ENCODE measurements around the gene RMND5A.

RMND5A gene

GRCh38 chr2:86768189-86768949 lies 48.3 kb downstream of the RMND5A start:
- no peak for DNase-seq

GRCh38 chr2:86769838-86770237 lies 49.7 kb downstream of the RMND5A start:
- no peak for DNase-seq

DNA sequence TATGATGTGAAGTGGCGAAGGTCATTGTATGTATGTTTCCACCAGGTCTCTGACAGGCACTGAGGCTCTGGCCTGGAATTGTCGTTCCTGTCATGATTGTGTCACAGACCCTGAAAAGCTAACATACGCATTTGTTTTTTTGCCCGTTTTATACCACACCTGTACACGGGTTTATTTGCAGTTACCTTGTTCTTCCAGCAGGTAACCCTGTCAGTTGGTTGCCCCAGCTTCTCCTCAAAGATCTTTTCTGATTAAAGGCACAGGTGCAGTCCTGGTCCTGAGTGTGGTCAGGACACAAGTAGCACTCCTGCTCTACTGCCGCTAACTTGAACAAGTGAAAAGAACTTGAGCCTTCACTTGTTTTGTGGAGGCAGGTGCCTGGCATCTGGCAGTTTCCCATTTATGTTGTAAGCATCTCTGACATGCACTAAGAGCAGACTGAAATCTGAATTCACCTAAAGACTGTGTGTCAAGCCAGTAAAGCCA lies 50.8 kb downstream of the RMND5A start:
- no peak for DNase-seq

- no peak for DNase-seq
Measured at GRCh38 chr2:86772611-86773010, 52.5 kb downstream of the RMND5A start.

DNA sequence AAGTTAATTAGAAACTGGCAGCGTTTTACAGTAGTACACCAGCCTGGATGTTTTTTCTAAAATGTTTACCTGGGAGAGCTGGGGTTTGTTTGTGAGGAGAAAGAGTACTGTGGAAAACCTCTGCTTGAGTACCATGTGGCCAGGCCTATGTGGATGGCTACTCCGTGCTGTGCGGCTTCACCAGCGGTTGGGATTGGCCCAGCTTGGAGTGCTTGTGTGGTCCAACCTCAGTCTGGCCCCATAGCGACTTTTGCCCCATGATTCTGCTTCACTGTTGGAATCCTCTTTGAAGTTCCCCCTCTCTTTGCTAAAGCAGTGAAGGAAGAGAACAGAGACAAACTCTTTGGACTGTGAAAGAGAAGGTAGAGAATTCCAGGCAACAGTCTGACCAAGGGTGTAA lies 54.8 kb downstream of the RMND5A start:
- no peak for DNase-seq

- no peak for DNase-seq
Measured at GRCh38 chr2:86775338-86775737, 55.2 kb downstream of the RMND5A start.

DNA sequence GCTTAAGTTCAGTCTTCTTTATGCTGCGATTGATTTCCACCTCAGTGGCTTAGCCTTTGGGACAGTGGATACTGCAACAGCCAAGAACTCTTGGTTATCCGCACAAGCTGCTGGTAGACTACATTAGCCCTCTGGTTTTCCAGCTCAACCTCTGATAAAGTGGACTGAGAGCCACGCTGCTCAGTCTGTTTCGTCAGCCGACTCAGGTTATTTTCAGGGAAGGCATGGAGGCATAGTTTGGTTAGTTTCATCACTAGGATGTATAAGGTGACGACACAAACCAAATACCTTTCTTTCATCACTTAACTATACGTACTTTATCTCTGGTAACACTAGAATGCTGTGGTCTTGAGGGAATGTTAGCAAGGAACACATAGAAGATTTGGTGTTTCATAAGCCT lies 56.4 kb downstream of the RMND5A start:
- DNase-seq, result no peak

- DNase-seq, result no peak
Measured at GRCh38 chr2:86778957-86779356, 58.9 kb downstream of the RMND5A start.

DNA sequence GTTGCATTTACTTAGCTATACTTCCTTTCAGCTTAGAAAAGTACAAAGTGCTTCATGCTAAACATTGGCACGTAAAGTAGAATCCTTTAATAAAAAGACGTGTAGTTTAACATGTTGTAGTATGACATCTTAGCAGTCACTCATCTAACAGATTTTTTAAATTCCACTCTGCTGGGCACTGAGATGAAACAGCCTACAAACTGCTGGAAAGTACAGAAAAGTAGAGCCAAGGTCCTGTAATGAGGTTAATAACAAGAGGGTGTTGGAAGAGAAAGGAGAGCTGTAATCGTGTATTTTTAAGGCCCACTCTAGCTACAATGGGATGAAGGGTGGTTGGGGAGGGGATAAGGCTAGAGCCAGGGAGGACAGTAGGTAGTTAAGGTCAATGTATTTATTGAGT lies 59.9 kb downstream of the RMND5A start:
- DNase-seq, result no peak

- DNase-seq, result no peak
Measured at GRCh38 chr2:86781363-86781762, 61.3 kb downstream of the RMND5A start.

- DNase-seq, result no peak
Measured at GRCh38 chr2:86782748-86783147, 62.7 kb downstream of the RMND5A start.

GRCh38 chr2:86783615-86784339 lies 63.7 kb downstream of the RMND5A start:
- no peak for DNase-seq

DNA sequence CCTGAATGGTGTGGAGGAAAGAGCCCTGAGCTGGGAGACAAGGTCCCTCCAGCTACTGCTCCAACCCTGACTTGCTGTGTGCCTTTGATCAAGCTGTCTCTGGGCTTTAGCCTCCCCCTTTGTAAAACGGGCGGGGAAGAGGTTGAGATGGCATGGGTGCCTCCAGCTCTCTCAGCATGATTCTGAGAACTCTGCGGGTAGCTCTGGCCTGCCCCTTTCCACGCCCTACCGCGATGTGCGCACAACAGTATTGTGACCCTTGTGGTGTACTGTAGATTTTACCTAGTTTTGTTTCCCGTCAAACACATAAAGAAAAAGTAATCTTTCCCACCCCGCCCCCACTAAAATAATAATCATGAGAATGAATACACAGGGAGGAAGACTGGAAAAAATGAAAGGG lies 65.4 kb downstream of the RMND5A start:
- DNase-seq, result no peak

DNA sequence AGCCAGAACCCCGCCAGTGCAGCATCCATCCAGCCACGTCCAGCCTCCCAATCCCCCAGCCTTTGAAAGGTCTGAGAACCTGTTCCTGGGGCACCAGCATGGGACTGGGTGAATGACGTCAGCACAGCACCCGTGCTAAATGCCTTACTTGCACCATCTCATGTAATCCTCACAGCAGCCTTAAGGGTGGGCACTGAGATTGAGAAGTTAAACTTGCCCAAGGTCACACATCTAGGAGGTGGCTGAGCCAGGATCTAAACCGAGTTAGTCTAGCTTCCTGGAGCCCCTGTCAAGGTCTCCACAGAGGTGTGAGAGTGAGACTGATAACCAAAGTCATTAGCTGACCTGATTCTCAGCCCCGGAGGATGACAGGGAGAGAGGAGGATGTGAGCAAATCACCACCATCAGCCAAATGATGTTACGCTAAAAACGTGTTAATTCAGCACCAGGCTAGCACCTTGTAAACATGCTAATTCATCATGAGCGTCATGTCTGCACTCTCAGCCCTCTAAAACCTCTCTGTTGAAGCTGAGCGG lies 66.0 kb downstream of the RMND5A start:
- no peak for DNase-seq

GRCh38 chr2:86787736-86788135 lies 67.6 kb downstream of the RMND5A start:
- no peak for DNase-seq

GRCh38 chr2:86788165-86788564 lies 68.1 kb downstream of the RMND5A start:
- DNase-seq, result no peak

- no peak for DNase-seq
Measured at GRCh38 chr2:86788881-86789686, 69.0 kb downstream of the RMND5A start.

DNA sequence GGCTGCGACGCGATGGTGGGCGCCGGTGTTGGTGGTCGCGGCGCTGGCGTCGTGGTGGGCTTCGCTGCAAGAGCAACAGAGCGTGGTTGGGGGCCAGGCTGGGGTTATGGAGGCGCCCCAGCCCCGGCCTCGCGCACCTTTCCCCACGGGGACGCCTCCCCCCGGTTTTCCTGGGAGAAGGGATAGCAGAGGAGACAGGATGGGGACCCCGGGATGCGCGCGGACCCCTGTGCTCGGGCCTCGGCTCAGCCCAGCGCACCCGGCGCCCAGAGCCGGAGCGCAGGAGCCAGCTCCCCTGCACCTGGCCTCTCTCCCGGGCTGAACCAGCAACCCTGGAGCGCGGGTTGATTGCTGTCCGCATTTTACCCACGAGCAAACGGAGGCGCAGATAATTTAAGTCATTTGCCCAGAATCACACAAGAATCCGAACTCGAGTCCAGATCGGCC lies 69.6 kb downstream of the RMND5A start:
- no peak for DNase-seq

GRCh38 chr2:86790134-86790675 lies 70.1 kb downstream of the RMND5A start:
- no peak for DNase-seq

DNA sequence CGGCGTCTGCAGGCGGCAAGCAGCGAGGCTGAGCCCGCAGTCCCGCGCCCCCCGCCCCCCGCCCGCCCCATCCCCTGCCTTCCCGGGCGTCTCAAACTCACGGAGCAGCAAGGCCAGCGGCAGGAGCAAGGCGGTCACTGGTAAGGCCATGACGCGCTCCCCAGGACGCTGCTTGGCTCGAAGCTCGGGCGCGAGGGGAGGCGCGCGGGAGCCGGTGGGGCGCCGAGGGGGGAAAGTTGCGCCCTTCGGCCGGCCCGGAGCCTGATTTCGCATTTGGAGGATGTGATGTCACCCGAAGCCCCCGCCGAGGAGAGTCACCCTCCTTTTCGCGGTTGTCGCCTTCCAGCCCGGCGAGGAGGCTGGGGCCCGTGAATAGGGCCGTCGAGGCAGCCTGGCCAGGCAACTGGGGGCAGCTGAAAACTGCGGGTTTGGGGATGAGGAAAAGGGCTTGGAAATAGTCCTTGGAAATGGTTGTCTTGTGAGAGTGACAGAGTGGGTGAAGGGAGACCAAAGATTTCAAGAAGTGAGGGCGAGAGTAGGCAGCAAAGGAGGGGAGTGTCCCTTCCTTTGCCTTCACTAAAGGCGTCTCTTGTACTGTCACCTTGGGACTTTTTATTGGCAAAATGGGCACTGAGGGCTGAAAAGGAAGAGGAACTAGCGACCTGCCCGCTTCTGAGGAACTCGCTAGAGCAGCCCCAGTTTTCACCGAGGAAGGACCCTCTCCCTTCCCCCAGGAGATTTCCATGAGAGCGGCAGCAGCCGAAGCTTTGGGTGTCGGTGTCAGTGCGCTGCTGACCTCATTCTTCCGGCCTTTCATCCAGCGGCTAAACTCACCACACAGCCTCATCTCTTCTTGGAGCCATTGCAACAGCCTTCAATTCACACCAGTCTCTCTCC lies 70.8 kb downstream of the RMND5A start, which contains the start of gene CD8A:
CD8A (minus strand) TSS at position 238 of the 897 bp plus-strand sequence; CDS start at position 150, 88 bp downstream.
- no peak for DNase-seq

DNA sequence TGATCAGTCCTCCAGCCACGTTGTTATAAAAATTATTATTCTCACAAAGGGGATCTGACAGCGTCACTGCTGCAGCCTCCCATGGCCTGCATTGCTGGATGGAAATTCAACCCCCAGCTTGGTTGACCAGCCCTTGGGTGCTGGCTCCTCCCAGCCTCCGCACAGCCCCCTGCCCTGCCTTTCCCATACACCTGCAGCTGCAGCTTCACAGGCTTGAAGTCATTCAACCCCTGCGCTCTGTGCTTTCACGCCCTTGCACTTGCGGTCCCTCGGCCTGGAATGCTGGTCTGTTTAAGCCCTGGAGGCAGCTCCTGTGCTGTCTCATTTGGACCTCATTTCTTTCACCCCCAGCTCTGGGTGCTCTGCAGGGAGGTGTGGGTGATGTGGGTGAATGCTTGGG lies 71.5 kb downstream of the RMND5A start:
- no peak for DNase-seq

DNA sequence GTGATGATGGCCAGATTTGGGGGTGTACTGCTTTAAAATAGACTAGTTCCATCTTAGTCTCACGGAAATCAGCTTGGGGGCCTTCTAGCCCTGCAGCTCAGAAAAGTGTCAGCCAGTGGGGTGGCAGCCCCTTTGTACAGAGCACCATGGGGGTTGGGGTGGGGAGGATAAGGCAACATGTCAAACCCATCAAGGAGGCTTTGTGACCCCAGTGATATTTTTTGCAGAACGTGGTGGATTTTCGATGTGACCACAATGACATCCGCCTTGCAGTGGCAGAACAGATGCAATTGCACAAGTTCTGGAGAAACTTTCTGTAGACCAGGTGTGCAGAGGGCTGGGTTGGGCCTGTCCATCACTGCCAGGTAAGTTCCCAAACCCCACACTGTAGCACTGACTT lies 73.7 kb downstream of the RMND5A start:
- no peak for DNase-seq

All from cortex of kidney (tissue), 1 donor.